Measurements from ENCODE around the gene VPS51. TPM values are rescaled to one million over a fixed set of nuclear protein-coding genes. Genes with fewer than 3 reads are reported as not detected.

The VPS51 gene
- 122 to 136 TPM (median 123 TPM) in 3 replicates for total RNA-seq (2021)
- percentile 72 among the genes with signal in this experiment for Bru-seq, nascent RNA
- long read RNA-seq, experiment 1, transcript VPS51-201 (10 exons, 2,714 nt) = major isoform, 252 of 322 reads
- long read RNA-seq, experiment 1, partial matches to known transcripts = 46 of 322 reads
- long read RNA-seq, experiment 1, other reads (novel, unspliced or antisense) = 24 of 322 reads
- long read RNA-seq, experiment 2, transcript VPS51-201 (10 exons, 2,714 nt) = major isoform, 55 of 146 reads
- long read RNA-seq, experiment 2, partial matches to known transcripts = 54 of 146 reads
- long read RNA-seq, experiment 2, other reads (novel, unspliced or antisense) = 37 of 146 reads
- long read RNA-seq, experiment 3, partial matches to known transcripts = 2 of 2 reads
- long read RNA-seq, experiment 3, other reads (novel, unspliced or antisense) = 0 of 2 reads

DNA sequence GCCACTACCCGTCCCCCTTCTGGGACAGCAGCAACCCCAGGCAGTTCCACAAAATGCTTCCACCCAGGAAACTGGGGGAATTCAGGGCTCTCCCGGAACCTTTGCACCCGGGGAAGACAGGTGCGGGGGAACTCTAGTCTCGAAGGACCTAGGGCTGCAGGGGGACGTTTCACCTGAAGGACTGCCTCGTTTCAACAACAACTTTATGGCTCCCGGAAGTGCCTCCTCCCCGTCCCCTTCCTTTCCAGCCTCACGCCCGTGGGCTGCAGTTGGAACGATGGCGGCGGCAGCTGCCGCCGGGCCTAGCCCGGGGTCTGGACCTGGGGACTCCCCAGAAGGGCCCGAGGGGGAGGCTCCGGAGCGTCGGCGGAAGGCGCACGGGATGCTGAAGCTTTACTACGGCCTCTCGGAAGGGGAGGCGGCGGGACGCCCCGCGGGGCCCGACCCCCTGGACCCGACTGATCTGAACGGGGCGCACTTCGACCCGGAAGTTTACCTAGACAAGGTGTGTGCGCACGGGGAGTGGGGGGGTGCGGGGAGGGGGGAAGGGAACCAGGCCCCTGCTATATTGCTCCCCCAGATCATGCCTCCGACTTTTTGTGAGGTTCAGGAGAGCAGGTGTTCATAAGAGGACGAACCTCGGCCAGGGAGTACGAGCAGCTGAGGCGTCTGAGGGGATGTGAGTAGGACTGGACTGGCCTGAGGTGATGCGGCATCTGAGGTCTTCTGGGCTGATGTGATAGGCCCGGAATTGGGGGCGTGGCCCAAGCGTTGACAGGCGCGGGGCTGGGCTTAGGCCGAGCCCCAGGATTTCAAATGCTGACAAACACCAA is at the start of gene VPS51:
VPS51 (plus strand) TSS at position 241 of the 833 bp plus-strand sequence; CDS start at position 278, 37 bp downstream.
- Mint-ChIP-seq H3K27ac (peak within 1 kb of the TSS; percentile 99), H3K4me3 (peak within 1 kb of the TSS; percentile 90), H3K9me3 (no peaks in the 10 kb centered on the region), H3K36me3 (peaks cover 8% of the 10 kb centered on the region), H3K4me1 (peaks cover 6% of the 10 kb centered on the region), H3K27me3 (ENCODE audit: low read depth) (no peaks in the 10 kb centered on the region)
- peak; percentile 98 for ATAC-seq
- POLR2A ChIA-PET = interaction anchor here (0.6 to 1.6 kb wide), 6 partner anchors 15 to 912 kb away, joined by 3 to 9 read pairs (median 4); partner anchors contain the start of genes BATF2, FAU, MRPL49 and TM7SF2
- peak; percentile 91 for DNase-seq (ENCODE audit: low spot score)
- CTCF ChIA-PET = interaction anchor here (0.6 to 9.9 kb wide), 7 partner anchors 15 to 371 kb away, joined by 3 to 104 read pairs (median 3); partner anchors contain the start of genes ARL2, SNX15, TM7SF2 and ZNHIT2
- TF ChIP-seq GTF2I (CRISPR knock-in tag; conservative IDR thresholded peaks at IDR 0.05) (0 out of 2 replicates have a peak, but pooled peaks have one; percentile 14), ZNF232 (CRISPR knock-in tag; IDR thresholded peaks at IDR 0.05) (no peak), ZBTB21 (CRISPR knock-in tag; IDR thresholded peaks at IDR 0.05; ENCODE audit: borderline replicate concordance) (no peak), HMGXB4 (CRISPR knock-in tag; IDR thresholded peaks at IDR 0.05) (peak; percentile 80; the same call in 1 of the 2 replicates), HMGA2 (CRISPR knock-in tag; IDR thresholded peaks at IDR 0.05) (peak; percentile 47), E2F1 (CRISPR knock-in tag; IDR thresholded peaks at IDR 0.05) (no peak), MLX (CRISPR knock-in tag; IDR thresholded peaks at IDR 0.05) (no peak), ZNF138 (CRISPR knock-in tag; conservative IDR thresholded peaks at IDR 0.05) (no peak), TEAD1 (CRISPR knock-in tag; IDR thresholded peaks at IDR 0.05) (peak; percentile 64; the same call in 1 of the 2 replicates), ZNF416 (CRISPR knock-in tag; IDR thresholded peaks at IDR 0.05) (no peak; the same call in 1 of the 2 replicates), NR3C1 (CRISPR knock-in tag; conservative IDR thresholded peaks at IDR 0.05; ENCODE audit: low read depth) (no peak), GABPB1 (CRISPR knock-in tag; IDR thresholded peaks at IDR 0.05) (peak; percentile 90), SMAD4 (CRISPR knock-in tag; IDR thresholded peaks at IDR 0.05) (no peak), ZNF396 (CRISPR knock-in tag; IDR thresholded peaks at IDR 0.05; ENCODE audit: borderline replicate concordance) (no peak), MAX (CRISPR knock-in tag; IDR thresholded peaks at IDR 0.05) (no peak; the same call in 1 of the 2 replicates), ZNF317 (CRISPR knock-in tag; IDR thresholded peaks at IDR 0.05; ENCODE audit: borderline replicate concordance, low read depth) (no peak)
- TF ChIP-seq, protein P1, sequence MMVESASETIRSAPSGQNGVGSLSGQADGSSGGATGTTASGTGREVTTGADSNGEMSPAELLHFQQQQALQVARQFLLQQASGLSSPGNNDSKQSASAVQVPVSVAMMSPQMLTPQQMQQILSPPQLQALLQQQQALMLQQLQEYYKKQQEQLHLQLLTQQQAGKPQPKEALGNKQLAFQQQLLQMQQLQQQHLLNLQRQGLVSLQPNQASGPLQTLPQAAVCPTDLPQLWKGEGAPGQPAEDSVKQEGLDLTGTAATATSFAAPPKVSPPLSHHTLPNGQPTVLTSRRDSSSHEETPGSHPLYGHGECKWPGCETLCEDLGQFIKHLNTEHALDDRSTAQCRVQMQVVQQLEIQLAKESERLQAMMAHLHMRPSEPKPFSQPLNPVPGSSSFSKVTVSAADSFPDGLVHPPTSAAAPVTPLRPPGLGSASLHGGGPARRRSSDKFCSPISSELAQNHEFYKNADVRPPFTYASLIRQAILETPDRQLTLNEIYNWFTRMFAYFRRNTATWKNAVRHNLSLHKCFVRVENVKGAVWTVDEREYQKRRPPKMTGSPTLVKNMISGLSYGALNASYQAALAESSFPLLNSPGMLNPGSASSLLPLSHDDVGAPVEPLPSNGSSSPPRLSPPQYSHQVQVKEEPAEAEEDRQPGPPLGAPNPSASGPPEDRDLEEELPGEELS (CRISPR knock-in tag; IDR thresholded peaks at IDR 0.05) = 0 out of 2 replicates have a peak, but pooled peaks have one; percentile 59
- TF ChIP-seq, protein P2, sequence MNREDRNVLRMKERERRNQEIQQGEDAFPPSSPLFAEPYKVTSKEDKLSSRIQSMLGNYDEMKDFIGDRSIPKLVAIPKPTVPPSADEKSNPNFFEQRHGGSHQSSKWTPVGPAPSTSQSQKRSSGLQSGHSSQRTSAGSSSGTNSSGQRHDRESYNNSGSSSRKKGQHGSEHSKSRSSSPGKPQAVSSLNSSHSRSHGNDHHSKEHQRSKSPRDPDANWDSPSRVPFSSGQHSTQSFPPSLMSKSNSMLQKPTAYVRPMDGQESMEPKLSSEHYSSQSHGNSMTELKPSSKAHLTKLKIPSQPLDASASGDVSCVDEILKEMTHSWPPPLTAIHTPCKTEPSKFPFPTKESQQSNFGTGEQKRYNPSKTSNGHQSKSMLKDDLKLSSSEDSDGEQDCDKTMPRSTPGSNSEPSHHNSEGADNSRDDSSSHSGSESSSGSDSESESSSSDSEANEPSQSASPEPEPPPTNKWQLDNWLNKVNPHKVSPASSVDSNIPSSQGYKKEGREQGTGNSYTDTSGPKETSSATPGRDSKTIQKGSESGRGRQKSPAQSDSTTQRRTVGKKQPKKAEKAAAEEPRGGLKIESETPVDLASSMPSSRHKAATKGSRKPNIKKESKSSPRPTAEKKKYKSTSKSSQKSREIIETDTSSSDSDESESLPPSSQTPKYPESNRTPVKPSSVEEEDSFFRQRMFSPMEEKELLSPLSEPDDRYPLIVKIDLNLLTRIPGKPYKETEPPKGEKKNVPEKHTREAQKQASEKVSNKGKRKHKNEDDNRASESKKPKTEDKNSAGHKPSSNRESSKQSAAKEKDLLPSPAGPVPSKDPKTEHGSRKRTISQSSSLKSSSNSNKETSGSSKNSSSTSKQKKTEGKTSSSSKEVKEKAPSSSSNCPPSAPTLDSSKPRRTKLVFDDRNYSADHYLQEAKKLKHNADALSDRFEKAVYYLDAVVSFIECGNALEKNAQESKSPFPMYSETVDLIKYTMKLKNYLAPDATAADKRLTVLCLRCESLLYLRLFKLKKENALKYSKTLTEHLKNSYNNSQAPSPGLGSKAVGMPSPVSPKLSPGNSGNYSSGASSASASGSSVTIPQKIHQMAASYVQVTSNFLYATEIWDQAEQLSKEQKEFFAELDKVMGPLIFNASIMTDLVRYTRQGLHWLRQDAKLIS (CRISPR knock-in tag; IDR thresholded peaks at IDR 0.05; ENCODE audit: borderline replicate concordance) = no peak
- TF ChIP-seq, protein P3, sequence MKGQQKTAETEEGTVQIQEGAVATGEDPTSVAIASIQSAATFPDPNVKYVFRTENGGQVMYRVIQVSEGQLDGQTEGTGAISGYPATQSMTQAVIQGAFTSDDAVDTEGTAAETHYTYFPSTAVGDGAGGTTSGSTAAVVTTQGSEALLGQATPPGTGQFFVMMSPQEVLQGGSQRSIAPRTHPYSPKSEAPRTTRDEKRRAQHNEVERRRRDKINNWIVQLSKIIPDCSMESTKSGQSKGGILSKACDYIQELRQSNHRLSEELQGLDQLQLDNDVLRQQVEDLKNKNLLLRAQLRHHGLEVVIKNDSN (CRISPR knock-in tag; IDR thresholded peaks at IDR 0.05) = no peak
- TF ChIP-seq, protein P4, sequence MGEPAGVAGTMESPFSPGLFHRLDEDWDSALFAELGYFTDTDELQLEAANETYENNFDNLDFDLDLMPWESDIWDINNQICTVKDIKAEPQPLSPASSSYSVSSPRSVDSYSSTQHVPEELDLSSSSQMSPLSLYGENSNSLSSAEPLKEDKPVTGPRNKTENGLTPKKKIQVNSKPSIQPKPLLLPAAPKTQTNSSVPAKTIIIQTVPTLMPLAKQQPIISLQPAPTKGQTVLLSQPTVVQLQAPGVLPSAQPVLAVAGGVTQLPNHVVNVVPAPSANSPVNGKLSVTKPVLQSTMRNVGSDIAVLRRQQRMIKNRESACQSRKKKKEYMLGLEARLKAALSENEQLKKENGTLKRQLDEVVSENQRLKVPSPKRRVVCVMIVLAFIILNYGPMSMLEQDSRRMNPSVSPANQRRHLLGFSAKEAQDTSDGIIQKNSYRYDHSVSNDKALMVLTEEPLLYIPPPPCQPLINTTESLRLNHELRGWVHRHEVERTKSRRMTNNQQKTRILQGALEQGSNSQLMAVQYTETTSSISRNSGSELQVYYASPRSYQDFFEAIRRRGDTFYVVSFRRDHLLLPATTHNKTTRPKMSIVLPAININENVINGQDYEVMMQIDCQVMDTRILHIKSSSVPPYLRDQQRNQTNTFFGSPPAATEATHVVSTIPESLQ (CRISPR knock-in tag; IDR thresholded peaks at IDR 0.05) = no peak
